Stimulated activated effector memory CD8-positive, alpha-beta T cell treated with anti-CD3 and anti-CD28 coated beads, Interleukin-12 subunit alpha, Interleukin-12 subunit beta, amount 100 ng/mL, for 72 hours (primary cell): ENCODE data around the gene MRPL10.

ENCODE experiments used
- ATAC-seq: fragments of 150-1000 bp; cut with Tn5 transposase; 2 replicates; pipeline ENCODE4 v1.10.0; 2021
- DNase-seq, 2 donors: peaks; one replicate each; pipeline ENCODE4 v3.0.0; 2021 to 2022; ENCODE audit warnings: low spot score in 2 of 2
- H3K27ac Mint-ChIP-seq: one replicate; pipeline ENCODE4 v1.8.0; 2022; ENCODE audit warnings: mild to moderate bottlenecking, mixed read lengths
- H3K36me3 Mint-ChIP-seq: one replicate; pipeline ENCODE4 v1.8.0; 2022; ENCODE audit warnings: mild to moderate bottlenecking, mixed read lengths
- H3K4me1 Mint-ChIP-seq: one replicate; pipeline ENCODE4 v1.8.0; 2022; ENCODE audit warnings: mixed read lengths
- H3K4me3 Mint-ChIP-seq: one replicate; pipeline ENCODE4 v1.8.0; 2022; ENCODE audit warnings: mild to moderate bottlenecking, mixed read lengths
- H3K9me3 Mint-ChIP-seq: one replicate; pipeline ENCODE4 v1.8.0; 2022; ENCODE audit warnings: mixed read lengths

Gene MRPL10

GRCh38 chr17:47834756-47835155 lies 3.4 kb upstream of the MRPL10 start:
- H3K4me1 Mint-ChIP-seq, result peaks cover 50% of the 10 kb centered on the region
- DNase-seq (no peak), ATAC-seq (no peak)
- peaks cover 26% of the 10 kb centered on the region for H3K36me3 Mint-ChIP-seq
- no peak overlapping the region for H3K27ac Mint-ChIP-seq
- H3K9me3 Mint-ChIP-seq, result no peaks in the 10 kb centered on the region
- no peak overlapping the region for H3K4me3 Mint-ChIP-seq

- Mint-ChIP-seq H3K27ac (peak overlapping the region; percentile 95), H3K4me1 (peaks cover 62% of the 10 kb centered on the region), H3K9me3 (no peaks in the 10 kb centered on the region), H3K4me3 (peak overlapping the region; percentile 85), H3K36me3 (peaks cover 48% of the 10 kb centered on the region)
- ATAC-seq (no peak), DNase-seq (no peak)
Observed at GRCh38 chr17:47831934-47832327, 590 bp upstream of the MRPL10 start.

GRCh38 chr17:47830396-47831002 lies 842 bp downstream of the MRPL10 start:
- Mint-ChIP-seq H3K4me3 (peak overlapping the region; percentile 85), H3K9me3 (no peaks in the 10 kb centered on the region), H3K36me3 (peaks cover 62% of the 10 kb centered on the region), H3K4me1 (peaks cover 61% of the 10 kb centered on the region), H3K27ac (peak overlapping the region; percentile 95)
- DNase-seq (no peak), ATAC-seq (peak; percentile 1)

GRCh38 chr17:47829870-47830269 lies 1.5 kb downstream of the MRPL10 start:
- Mint-ChIP-seq H3K9me3 (no peaks in the 10 kb centered on the region), H3K4me1 (peaks cover 58% of the 10 kb centered on the region), H3K36me3 (peaks cover 69% of the 10 kb centered on the region), H3K4me3 (peak overlapping the region; percentile 85), H3K27ac (peak overlapping the region; percentile 95)
- DNase-seq, result peak in 1 of 2 donors; percentile 77
- ATAC-seq, result peak; percentile 92

GRCh38 chr17:47823519-47823918 lies 7.8 kb downstream of the MRPL10 start:
- Mint-ChIP-seq H3K4me3 (no peak overlapping the region), H3K4me1 (peaks cover 43% of the 10 kb centered on the region), H3K27ac (no peak overlapping the region), H3K9me3 (no peaks in the 10 kb centered on the region), H3K36me3 (peaks cover 65% of the 10 kb centered on the region)
- DNase-seq (no peak), ATAC-seq (no peak)

GRCh38 chr17:47822785-47823184 lies 8.6 kb downstream of the MRPL10 start:
- ATAC-seq (no peak), DNase-seq (no peak)
- Mint-ChIP-seq H3K36me3 (peaks cover 61% of the 10 kb centered on the region), H3K27ac (peak overlapping the region; percentile 96), H3K9me3 (no peaks in the 10 kb centered on the region), H3K4me1 (peaks cover 36% of the 10 kb centered on the region), H3K4me3 (peak overlapping the region; percentile 96)

- Mint-ChIP-seq H3K4me3 (peak within 1 kb of the TSS; percentile 96), H3K36me3 (peaks cover 61% of the 10 kb centered on the region), H3K4me1 (peaks cover 36% of the 10 kb centered on the region), H3K9me3 (no peaks in the 10 kb centered on the region), H3K27ac (peak within 1 kb of the TSS; percentile 96)
- peak; percentile 96 for ATAC-seq
- peak; percentile 42 to 86 for DNase-seq
Observed at GRCh38 chr17:47821424-47822391, 9.6 kb downstream of the MRPL10 start, which contains the start of gene OSBPL7. Gene OSBPL7 (minus strand): TSS chr17:47821794. CDS start chr17:47820278, 1,516 bp downstream.

- peak overlapping the region; percentile 96 for H3K4me3 Mint-ChIP-seq
- peaks cover 32% of the 10 kb centered on the region for H3K4me1 Mint-ChIP-seq
- no peak for ATAC-seq
- no peaks in the 10 kb centered on the region for H3K9me3 Mint-ChIP-seq
- DNase-seq, result no peak
- peaks cover 61% of the 10 kb centered on the region for H3K36me3 Mint-ChIP-seq
- H3K27ac Mint-ChIP-seq, result peak overlapping the region; percentile 96
Observed at GRCh38 chr17:47821031-47821423, 10.3 kb downstream of the MRPL10 start.

- Mint-ChIP-seq H3K4me1 (peaks cover 32% of the 10 kb centered on the region), H3K9me3 (no peaks in the 10 kb centered on the region), H3K27ac (peak overlapping the region; percentile 96), H3K36me3 (peaks cover 61% of the 10 kb centered on the region), H3K4me3 (peak overlapping the region; percentile 96)
- DNase-seq (no peak), ATAC-seq (no peak)
Observed at GRCh38 chr17:47820033-47820789, 11.1 kb downstream of the MRPL10 start.

GRCh38 chr17:47819475-47819874 lies 11.9 kb downstream of the MRPL10 start:
- Mint-ChIP-seq H3K36me3 (peaks cover 61% of the 10 kb centered on the region), H3K4me1 (peaks cover 29% of the 10 kb centered on the region), H3K27ac (no peak overlapping the region), H3K9me3 (no peaks in the 10 kb centered on the region), H3K4me3 (no peak overlapping the region)
- ATAC-seq (no peak), DNase-seq (no peak)

GRCh38 chr17:47818002-47818695 lies 13.2 kb downstream of the MRPL10 start:
- Mint-ChIP-seq H3K36me3 (peaks cover 59% of the 10 kb centered on the region), H3K4me3 (no peak overlapping the region), H3K9me3 (no peaks in the 10 kb centered on the region), H3K27ac (peak overlapping the region; percentile 56), H3K4me1 (peaks cover 27% of the 10 kb centered on the region)
- ATAC-seq (no peak), DNase-seq (no peak)

- Mint-ChIP-seq H3K9me3 (no peaks in the 10 kb centered on the region), H3K4me3 (no peak overlapping the region), H3K27ac (peak overlapping the region; percentile 50), H3K36me3 (peaks cover 65% of the 10 kb centered on the region), H3K4me1 (peaks cover 33% of the 10 kb centered on the region)
- ATAC-seq, result no peak
- no peak for DNase-seq
Observed at GRCh38 chr17:47816947-47817346, 14.4 kb downstream of the MRPL10 start.

GRCh38 chr17:47816111-47816735 lies 15.1 kb downstream of the MRPL10 start:
- H3K4me1 Mint-ChIP-seq, result peaks cover 33% of the 10 kb centered on the region
- no peaks in the 10 kb centered on the region for H3K9me3 Mint-ChIP-seq
- no peak for ATAC-seq
- H3K36me3 Mint-ChIP-seq, result peaks cover 65% of the 10 kb centered on the region
- no peak for DNase-seq
- no peak overlapping the region for H3K4me3 Mint-ChIP-seq
- no peak overlapping the region for H3K27ac Mint-ChIP-seq

GRCh38 chr17:47815106-47815918 lies 16.0 kb downstream of the MRPL10 start:
- Mint-ChIP-seq H3K27ac (peak overlapping the region; percentile 81), H3K36me3 (peaks cover 65% of the 10 kb centered on the region)

More at GRCh38 chr17:47815106-47815918, 16.0 kb downstream of the MRPL10 start:
- ATAC-seq (no peak), DNase-seq (no peak)
- peaks cover 33% of the 10 kb centered on the region for H3K4me1 Mint-ChIP-seq
- H3K4me3 Mint-ChIP-seq, result no peak overlapping the region
- H3K9me3 Mint-ChIP-seq, result no peaks in the 10 kb centered on the region
